Coronary artery (tissue), 2 donors: ENCODE results near the gene SMARCC1.

Source experiments
- DNase-seq: peaks from one replicate; pipeline ENCODE4 v3.0.0-alpha.2; 2017; ENCODE audit warnings: low spot score
- H3K27ac ChIP-seq, 2 donors: fragments of 200-600 bp; sonication (generic); one replicate each; pipeline ENCODE4 v1.5.1; 2016 to 2019
- H3K4me3 ChIP-seq: fragments of 200-600 bp; sonication (generic); 2 replicates; pipeline ENCODE4 v1.5.1; 2016; ENCODE audit warnings: mild to moderate bottlenecking, moderate library complexity
- TF ChIP-seq, protein P1 (sequence below): fragments of 200-600 bp; sonication (generic); IDR thresholded peaks from one replicate; pipeline ENCODE4 v1.5.1; 2019; ENCODE audit warnings: antibody characterized with exemption

The SMARCC1 gene

GRCh38 chr3:47601281-47601680 is 180.4 kb downstream of the SMARCC1 start:
- H3K27ac ChIP-seq, result no peak overlapping the region

DNA sequence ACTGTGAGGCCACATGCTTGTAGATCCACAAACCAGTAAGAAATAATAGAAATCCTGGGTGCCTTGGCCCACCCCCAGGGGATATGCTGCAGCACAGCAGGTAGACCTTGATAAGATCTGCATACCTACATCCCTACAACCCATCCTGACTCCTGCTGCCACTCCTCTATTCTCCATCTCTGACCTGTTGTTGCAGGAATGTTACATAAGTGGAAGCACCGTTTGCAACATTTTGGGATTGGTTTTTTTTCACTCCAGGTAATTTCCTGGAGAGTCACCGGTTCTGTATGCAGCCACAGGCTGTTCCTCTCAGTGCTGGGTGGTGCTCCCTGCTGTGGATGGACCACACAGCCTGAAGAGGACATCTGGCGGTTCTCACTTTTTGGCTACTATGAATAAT is 186.9 kb downstream of the SMARCC1 start:
- TF ChIP-seq, protein P1, sequence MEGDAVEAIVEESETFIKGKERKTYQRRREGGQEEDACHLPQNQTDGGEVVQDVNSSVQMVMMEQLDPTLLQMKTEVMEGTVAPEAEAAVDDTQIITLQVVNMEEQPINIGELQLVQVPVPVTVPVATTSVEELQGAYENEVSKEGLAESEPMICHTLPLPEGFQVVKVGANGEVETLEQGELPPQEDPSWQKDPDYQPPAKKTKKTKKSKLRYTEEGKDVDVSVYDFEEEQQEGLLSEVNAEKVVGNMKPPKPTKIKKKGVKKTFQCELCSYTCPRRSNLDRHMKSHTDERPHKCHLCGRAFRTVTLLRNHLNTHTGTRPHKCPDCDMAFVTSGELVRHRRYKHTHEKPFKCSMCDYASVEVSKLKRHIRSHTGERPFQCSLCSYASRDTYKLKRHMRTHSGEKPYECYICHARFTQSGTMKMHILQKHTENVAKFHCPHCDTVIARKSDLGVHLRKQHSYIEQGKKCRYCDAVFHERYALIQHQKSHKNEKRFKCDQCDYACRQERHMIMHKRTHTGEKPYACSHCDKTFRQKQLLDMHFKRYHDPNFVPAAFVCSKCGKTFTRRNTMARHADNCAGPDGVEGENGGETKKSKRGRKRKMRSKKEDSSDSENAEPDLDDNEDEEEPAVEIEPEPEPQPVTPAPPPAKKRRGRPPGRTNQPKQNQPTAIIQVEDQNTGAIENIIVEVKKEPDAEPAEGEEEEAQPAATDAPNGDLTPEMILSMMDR, result no peak
- no peak for DNase-seq
- Histone ChIP-seq H3K27ac (no peak overlapping the region), H3K4me3 (no peak overlapping the region)

More at GRCh38 chr3:47601281-47601680, 180.4 kb downstream of the SMARCC1 start:
- H3K4me3 ChIP-seq, result no peak overlapping the region
- no peak for DNase-seq
- TF ChIP-seq, protein P1, result no peak

DNA sequence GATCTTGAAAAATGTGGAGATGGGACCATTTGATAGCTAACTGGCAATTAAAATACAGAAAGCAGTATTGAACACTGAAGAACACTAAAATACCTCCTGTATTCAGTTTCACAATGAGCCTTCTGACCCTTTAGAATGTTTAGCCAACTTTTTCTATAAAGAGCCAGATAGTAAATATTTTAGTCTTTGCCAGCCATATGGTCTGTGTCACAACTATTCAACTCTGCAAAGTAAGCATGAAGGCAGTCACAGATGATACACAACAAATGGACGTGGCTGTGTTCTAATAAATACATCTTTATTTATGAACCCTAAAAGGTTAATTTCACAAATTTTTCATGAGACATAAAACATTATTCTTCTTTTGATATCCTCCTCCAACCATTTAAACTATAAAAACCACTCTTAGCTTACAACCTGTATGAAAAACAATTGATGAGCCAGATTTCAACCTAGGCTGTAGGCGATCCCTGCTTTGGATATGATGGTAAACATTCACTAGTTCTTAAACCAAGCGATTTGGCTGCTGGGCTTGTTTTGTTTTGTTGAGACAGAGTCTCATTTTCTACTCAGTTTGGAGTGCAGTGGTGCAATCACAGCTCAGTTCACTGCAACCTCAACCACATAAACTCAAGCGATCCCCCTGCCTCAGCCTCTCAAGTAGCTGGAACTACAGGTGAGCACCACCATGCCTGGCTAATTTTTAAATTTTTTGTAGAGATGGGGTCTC is 189.5 kb downstream of the SMARCC1 start:
- H3K4me3 ChIP-seq, result no peak overlapping the region

GRCh38 chr3:47590216-47590615 is 191.5 kb downstream of the SMARCC1 start:
- no peak overlapping the region for H3K4me3 ChIP-seq
- DNase-seq, result no peak
- TF ChIP-seq, protein P1, result no peak
- H3K27ac ChIP-seq, result no peak overlapping the region

More for the DNA sequence above, 189.5 kb downstream of the SMARCC1 start:
- TF ChIP-seq, protein P1, result no peak
- no peak for DNase-seq
- no peak overlapping the region for H3K27ac ChIP-seq

- no peak overlapping the region for H3K4me3 ChIP-seq
- no peak overlapping the region for H3K27ac ChIP-seq
- no peak for DNase-seq
- TF ChIP-seq, protein P1, result no peak
Observed at GRCh38 chr3:47588587-47588986, 193.1 kb downstream of the SMARCC1 start.

GRCh38 chr3:47588053-47588452 is 193.6 kb downstream of the SMARCC1 start:
- Histone ChIP-seq H3K4me3 (no peak overlapping the region), H3K27ac (no peak overlapping the region)
- TF ChIP-seq, protein P1, result no peak
- no peak for DNase-seq

- Histone ChIP-seq H3K27ac (no peak overlapping the region), H3K4me3 (no peak overlapping the region)
- no peak for DNase-seq
- TF ChIP-seq, protein P1, result no peak
Observed at GRCh38 chr3:47586746-47587145, 194.9 kb downstream of the SMARCC1 start.
